Ammon's horn (tissue), 1 donor: ENCODE measurements around the gene UVSSA.
A peak's percentile ranks its signal among the peaks of the same experiment; 100 is the strongest.

Experiments used
- DNase-seq: peaks from one replicate; pipeline ENCODE4 v3.0.0-alpha.2; 2016; ENCODE audit warnings: low spot score

UVSSA gene

DNA sequence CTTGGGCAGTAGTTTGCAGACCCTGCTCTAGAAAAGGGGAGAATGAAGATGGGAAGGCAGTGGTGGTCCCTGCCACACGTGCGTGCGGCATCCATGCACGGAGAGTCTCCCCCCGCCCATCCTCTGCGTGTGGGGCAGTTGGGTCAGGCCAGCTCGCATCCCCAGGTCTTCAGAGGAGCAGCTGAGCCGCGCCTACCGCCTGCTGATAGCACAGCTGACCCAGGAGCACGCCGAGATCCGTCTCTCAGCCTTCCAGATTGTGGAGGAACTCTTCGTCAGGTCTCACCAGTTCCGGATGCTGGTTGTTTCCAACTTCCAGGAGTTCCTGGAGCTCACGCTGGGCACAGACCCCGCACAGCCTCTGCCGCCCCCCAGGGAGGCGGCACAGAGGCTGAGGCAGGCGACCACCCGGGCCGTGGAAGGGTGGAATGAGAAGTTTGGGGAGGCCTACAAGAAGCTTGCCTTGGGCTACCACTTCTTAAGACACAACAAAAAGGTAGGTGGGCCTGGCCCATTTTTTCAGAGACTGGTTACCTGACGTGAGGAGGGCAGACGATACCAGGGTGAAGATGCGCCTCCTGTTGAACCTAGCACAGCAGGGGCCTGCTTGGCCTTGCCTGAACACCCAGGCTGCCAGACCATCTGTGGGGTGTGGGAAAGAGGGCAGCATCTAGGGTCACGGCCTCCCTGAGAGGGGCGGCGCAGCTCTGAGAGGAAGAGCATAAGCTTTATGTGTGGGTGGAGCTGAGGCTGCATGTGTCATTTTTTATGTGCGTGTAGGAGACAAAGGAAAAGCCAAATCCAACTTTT is 2.6 kb downstream of the UVSSA start:
- no peak for DNase-seq

DNA sequence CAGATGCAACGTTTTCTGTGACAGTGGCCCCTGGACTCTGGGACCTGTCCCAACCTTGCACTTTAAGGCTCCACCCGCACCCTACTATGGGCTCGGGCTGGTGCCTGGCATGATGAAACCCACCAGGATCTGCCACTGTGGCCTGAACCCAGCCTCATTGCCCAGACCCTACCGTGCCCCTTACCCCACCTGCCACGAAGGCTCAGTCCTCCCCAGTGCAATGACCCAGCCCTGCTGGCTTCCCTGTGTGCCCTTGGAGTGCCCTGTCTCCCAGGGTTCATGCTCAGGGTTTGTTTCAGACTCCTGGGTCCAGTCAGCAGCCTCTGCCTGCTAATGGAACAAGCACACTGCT is 3.1 kb downstream of the UVSSA start:
- no peak for DNase-seq

DNA sequence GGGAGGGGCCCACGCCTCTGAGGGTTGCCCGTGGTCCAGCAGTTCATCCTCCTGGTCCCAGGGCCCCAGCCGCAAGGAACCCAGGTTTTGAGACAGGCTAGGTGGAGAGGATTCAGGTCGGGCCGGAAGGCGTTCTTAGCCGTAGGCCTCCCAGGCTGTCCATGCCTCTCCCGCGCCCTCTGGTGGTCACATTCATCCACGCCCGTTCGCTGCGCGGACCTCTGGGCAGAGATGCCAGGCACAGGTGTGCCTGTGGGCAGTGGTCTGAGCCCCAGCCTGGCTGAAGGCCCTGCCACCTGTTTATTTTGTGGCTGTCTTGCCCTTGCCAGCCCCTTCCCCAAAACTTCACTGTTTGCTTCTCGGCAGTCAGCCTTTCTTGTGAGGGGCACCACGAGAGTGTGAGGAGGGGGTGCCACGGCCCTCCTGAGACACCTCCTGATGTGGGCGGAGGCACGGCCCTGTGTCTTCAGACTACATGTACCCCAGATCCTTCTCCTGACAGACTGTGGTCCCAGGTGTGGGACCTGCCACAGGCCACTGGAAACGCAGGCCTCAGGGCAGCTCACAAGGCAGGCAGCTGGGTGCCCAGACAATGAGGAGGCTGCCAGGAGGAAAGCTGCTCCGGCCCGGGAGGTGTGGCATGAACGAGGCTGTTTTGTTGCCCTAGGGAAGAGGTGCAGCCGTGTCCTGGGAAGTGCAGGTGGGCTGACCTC is 5.0 kb downstream of the UVSSA start:
- DNase-seq, result peak; percentile 85

DNA sequence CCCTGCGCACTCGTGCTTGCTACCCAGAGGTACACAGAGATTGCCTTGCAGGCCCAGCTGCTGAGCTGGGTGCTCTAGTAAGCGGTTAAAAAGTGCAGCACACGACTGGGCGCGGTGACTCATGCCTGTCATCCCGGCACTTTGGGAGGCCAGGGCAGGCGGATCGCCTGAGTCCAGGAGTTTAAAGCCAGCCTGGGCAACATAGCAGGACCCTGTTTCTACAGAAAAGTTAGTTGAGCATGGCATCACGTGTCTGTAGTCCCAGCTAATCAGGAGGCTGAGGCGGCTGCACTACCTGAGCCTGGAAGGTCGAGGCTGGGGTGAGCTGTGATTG is 5.5 kb downstream of the UVSSA start:
- no peak for DNase-seq

GRCh38 chr4:1353186-1354055 is 6.4 kb downstream of the UVSSA start:
- DNase-seq, result no peak

- no peak for DNase-seq
These were observed 7.4 kb downstream of the UVSSA start for GRCh38 chr4:1354136-1354982.

DNA sequence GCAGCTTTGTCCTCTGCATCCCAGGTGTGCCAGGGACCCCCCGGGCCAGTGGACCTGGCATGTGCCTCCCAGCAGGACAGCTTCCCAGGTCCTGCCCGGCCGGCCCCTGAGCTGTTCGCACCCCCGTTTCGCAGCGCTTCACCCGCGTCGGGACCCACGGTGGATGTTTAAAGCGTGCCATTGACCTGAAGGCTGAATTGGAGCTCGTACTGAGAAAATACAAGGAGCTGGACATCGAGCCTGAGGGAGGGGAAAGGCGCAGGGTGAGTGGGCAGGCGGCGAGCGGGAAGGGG is 7.9 kb downstream of the UVSSA start:
- DNase-seq, result no peak

- DNase-seq, result no peak
These were observed 8.4 kb downstream of the UVSSA start for GRCh38 chr4:1355378-1355777.

GRCh38 chr4:1356181-1356998 is 9.4 kb downstream of the UVSSA start:
- DNase-seq, result peak; percentile 63

- DNase-seq, result peak; percentile 73
These were observed 10.6 kb downstream of the UVSSA start for GRCh38 chr4:1357356-1358248.

GRCh38 chr4:1358421-1359143 is 11.6 kb downstream of the UVSSA start:
- no peak for DNase-seq

GRCh38 chr4:1359144-1359501 is 12.1 kb downstream of the UVSSA start:
- no peak for DNase-seq

GRCh38 chr4:1359976-1360375 is 13.0 kb downstream of the UVSSA start:
- DNase-seq, result no peak

- DNase-seq, result no peak
These were observed 13.6 kb downstream of the UVSSA start for GRCh38 chr4:1360423-1361283.

GRCh38 chr4:1361431-1361830 is 14.4 kb downstream of the UVSSA start:
- DNase-seq, result no peak

DNA sequence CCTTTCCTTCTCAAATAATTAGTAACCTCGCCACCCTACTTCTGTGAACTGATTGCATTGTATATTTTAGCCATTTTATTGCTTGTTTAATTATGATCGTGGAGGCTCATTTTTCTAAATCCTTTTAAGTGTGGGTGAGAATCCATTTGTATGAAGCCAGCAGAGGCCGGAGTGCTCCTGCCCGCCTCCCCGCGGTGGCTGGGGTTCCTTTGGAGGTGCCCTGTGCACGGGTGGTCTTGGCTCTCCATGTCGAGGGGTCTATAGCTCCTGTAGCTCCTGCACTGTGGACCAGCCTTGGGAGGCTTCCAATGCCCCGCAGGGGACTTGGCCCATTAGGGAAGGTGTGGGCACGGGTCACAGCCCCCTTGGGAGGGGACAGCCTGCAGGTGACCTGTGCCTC is 15.0 kb downstream of the UVSSA start:
- DNase-seq, result no peak

DNA sequence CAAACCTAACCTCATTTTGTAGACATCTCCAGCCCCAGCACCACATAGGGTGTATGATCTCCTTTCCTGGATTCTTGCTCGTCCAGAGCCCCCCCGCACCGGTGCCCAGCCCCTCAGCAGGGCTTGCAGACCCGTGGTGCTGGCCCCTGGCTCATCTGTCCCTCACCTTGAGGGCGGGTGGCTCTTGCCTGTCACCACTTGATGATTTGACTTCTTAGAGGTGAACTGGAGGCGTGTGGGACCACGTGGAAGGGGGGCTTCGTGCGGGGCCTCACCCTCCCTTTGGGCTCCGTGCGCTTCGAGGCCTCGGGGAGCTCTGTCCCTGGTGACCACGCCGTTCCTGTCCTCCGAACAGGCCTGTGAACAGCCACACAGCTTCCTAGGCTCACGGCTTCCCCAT is 15.5 kb downstream of the UVSSA start:
- DNase-seq, result no peak

GRCh38 chr4:1363513-1363912 is 16.5 kb downstream of the UVSSA start:
- DNase-seq, result no peak

GRCh38 chr4:1364217-1364616 is 17.2 kb downstream of the UVSSA start:
- DNase-seq, result no peak
